GM12874 (cell line): Measurements from ENCODE around the gene ARID5A.

Source experiments
- TF ChIP-seq, protein P1 (sequence below): IDR thresholded peaks from 2 replicates; pipeline ENCODE4 v1.5.1; 2011; ENCODE audit warnings: low read depth, mild to moderate bottlenecking, control low read depth, low read length, moderate library complexity; ENCODE audit not compliant: insufficient read depth

The ARID5A gene, protein sequence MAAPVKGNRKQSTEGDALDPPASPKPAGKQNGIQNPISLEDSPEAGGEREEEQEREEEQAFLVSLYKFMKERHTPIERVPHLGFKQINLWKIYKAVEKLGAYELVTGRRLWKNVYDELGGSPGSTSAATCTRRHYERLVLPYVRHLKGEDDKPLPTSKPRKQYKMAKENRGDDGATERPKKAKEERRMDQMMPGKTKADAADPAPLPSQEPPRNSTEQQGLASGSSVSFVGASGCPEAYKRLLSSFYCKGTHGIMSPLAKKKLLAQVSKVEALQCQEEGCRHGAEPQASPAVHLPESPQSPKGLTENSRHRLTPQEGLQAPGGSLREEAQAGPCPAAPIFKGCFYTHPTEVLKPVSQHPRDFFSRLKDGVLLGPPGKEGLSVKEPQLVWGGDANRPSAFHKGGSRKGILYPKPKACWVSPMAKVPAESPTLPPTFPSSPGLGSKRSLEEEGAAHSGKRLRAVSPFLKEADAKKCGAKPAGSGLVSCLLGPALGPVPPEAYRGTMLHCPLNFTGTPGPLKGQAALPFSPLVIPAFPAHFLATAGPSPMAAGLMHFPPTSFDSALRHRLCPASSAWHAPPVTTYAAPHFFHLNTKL

DNA sequence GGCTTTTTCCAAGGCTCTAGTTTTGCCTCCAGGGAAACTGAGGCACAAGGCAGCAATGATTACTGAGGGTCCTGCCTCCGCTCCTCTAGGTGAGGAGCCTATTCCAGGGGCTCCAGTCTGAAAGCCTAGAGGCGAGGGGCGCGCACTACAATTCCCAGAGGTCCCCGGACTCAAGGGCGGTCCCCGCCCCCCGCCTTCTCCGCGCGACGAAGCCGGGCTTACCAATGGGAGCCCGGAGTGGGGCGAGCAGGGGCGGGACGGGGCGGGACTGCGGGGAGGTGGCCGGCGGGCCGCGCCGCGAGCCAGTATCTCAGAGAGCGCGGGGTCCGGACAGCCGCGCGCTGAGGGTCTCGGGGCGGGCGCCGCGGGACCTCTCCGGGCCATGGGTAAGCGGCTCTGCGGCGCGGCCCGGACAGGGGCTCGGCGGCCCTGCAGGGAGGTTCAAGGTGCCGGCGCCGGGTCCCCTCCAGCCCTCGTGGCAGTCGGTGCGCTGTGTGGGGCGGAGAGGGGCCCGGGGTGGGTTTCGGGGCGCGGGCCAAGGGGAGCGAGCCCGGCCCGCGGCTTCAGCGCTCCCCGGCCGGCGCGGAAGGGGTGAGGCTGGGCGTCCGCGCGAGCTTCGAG, at the start of gene ARID5A:
TSS of gene ARID5A (plus strand) at position 308 of the 621 bp plus-strand sequence. CDS start at position 383, 75 bp downstream.
- TF ChIP-seq, protein P1, sequence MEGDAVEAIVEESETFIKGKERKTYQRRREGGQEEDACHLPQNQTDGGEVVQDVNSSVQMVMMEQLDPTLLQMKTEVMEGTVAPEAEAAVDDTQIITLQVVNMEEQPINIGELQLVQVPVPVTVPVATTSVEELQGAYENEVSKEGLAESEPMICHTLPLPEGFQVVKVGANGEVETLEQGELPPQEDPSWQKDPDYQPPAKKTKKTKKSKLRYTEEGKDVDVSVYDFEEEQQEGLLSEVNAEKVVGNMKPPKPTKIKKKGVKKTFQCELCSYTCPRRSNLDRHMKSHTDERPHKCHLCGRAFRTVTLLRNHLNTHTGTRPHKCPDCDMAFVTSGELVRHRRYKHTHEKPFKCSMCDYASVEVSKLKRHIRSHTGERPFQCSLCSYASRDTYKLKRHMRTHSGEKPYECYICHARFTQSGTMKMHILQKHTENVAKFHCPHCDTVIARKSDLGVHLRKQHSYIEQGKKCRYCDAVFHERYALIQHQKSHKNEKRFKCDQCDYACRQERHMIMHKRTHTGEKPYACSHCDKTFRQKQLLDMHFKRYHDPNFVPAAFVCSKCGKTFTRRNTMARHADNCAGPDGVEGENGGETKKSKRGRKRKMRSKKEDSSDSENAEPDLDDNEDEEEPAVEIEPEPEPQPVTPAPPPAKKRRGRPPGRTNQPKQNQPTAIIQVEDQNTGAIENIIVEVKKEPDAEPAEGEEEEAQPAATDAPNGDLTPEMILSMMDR = peak; percentile 15; the same call in 1 of the 2 replicates

DNA sequence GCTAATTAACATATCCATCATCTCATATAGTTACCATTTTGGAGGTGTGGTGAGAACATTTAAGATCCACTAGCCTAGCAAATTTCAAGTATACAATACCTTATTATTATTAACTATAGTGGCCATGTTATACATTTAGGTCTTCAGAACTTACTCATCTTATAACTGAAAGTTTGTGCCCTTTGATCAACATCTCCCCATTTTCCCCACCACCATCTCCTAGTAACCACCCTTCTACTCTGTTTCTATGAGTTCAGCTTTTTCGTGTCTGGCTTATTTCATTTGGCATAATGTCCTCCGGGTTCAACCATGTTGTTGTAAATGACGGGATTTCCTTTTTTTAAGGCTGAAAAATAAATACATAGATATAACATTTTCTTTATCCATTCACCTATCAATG, 47.3 kb upstream of the ARID5A start:
- TF ChIP-seq, protein P1 = no peak

DNA sequence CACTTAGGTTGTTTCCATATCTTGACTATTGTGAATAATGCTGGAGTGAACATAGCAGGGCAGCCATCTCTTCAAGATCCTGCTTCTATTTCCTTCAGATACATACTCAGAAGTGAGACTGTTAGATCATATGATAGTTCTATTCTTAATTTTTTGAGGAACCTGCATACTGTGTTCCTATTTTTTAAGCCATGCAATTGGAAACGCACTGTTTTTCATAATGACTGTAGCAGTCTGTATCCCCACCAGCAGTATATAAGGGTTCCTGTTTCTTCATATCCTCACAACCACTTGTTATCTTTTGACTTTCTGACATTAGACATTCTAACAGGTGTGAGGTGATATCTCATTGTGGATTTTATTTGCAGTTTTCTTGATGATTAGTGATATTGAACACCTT, 46.9 kb upstream of the ARID5A start:
- TF ChIP-seq, protein P1 = no peak

DNA sequence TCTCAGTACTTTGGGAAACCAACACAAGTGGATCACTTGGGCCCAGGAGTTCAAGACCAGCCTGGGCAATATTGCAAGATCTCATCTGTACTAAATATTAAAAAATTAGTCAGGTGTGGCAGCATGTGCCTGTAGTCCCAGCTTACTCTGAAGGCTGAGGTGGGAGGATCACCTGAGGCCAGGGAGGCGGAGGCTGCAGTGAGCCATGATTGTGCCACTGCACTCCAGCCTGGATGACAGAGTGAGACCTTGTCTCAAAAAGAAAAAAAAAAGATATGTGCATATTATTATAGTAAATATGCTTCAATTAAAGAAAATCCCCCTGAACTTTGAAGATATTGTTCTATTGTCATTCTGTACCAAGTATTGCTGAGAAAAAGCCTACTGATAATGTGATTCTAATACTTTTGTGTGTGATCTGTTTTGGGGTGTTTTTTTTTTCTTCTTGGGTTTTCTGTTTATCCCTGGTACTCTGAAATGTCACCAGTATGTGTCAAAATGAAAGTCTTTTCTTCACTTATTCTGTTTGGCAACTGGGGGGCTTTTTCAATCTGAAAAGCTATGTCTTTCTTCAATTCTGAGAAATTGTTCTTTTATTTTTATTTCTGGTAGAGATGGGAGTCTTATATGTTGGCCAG, 44.6 kb upstream of the ARID5A start:
- TF ChIP-seq, protein P1 = no peak

DNA sequence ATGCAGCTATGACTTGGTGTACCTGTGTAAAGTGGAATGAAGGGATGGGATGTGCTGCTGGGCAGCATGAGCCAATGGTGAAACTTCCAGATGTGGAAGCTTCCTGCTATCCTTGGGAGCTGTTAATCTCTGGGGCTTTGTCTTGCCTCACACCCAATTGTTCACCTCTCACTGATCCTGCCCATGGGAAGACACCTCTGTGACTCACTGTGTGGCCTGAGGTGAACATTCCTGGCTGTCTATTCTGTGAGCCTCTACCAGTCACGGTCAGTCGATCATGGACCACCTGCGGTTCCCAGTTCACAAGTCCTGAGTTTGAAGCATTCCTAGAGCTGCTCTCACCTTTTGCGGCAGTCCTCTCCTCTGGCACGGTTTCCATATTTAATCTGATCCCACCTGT, 43.5 kb upstream of the ARID5A start:
- TF ChIP-seq, protein P1 = no peak

DNA sequence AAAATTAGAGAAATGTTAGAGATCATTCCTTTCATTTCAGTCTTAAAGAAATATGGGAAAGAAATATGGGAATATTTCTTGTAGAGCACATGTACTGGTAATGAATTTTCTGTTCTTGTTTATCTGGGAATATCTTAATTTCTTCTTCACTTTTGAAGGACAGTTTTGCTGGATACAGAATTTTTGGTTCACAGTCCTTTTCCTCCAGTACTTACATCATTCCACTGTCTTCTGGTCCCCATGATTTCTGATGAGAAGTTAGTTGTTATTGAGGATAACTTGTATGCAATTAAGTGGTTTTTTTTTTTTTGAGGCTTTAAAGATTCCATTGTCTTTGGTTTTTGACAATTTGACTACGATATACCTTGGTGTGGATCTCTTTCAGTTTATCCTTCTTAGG, 42.4 kb upstream of the ARID5A start:
- TF ChIP-seq, protein P1 = no peak

DNA sequence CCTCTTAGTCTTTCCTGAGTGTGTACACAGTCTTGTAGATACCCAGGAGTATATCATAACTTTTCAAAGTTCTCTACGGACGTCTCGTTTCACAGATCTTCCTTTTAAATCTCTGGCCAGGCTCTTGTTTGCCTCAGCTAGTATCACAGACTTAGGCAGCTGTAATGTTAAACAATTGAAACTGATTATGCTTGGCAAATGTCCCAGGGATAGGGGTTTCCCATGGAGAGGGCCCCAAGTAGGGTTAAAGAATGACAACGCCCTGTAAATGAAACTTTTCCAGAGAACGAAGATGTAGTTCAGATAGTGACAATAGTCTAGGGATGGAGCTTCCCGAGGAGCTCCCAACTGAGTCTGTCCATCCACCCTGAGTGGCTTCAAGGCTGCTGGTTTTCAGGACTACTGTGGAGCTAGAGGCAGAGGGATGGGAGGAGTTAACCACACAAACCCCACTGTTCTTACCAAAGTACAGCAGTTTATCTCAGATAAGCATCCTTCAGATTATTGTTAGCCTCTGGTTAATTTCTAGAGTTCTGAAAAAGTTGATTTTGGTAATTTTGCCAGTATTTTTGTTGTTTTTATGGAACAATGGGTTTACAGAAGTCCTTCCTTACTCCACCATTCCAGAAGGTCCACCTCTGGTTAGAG, 40.4 kb upstream of the ARID5A start:
- TF ChIP-seq, protein P1 = no peak
